GM12875 (cell line): ENCODE measurements around the gene TBCE.

Experiments
- H3K4me3 ChIP-seq: one replicate; pipeline ENCODE4 v1.5.1; 2011; ENCODE audit warnings: low read depth, low read length, control low read depth
- CTCF ChIP-seq: IDR thresholded peaks from 2 replicates; pipeline ENCODE4 v1.5.1; 2011; ENCODE audit warnings: low read depth, mild to moderate bottlenecking, control low read depth, inconsistent platforms, low read length, moderate library complexity, borderline replicate concordance; ENCODE audit not compliant: insufficient read depth

Gene TBCE

GRCh38 chr1:235411489-235412486, 44.6 kb downstream of the TBCE start:
- H3K4me3 ChIP-seq = no peak overlapping the region
- TF ChIP-seq CTCF = no peak

GRCh38 chr1:235415008-235415904, 48.0 kb downstream of the TBCE start:
- H3K4me3 ChIP-seq = no peak overlapping the region
- TF ChIP-seq CTCF = peak; percentile 66

- TF ChIP-seq CTCF = no peak
- H3K4me3 ChIP-seq = no peak overlapping the region
Measured at GRCh38 chr1:235416662-235417049, 49.4 kb downstream of the TBCE start.

- peak; percentile 74 for TF ChIP-seq CTCF
Measured at GRCh38 chr1:235417086-235417697, 50.0 kb downstream of the TBCE start.

GRCh38 chr1:235421751-235422150, 54.5 kb downstream of the TBCE start:
- no peak for TF ChIP-seq CTCF
- H3K4me3 ChIP-seq = no peak overlapping the region

More at GRCh38 chr1:235417086-235417697, 50.0 kb downstream of the TBCE start:
- no peak overlapping the region for H3K4me3 ChIP-seq

- H3K4me3 ChIP-seq = no peak overlapping the region
- TF ChIP-seq CTCF = no peak
Measured at GRCh38 chr1:235423214-235423652, 56.0 kb downstream of the TBCE start.
